CD4-positive, CD25-positive, alpha-beta regulatory T cell (primary cell): ENCODE data around the gene CRELD2. TPM values are rescaled to one million over a fixed set of nuclear protein-coding genes. Genes with fewer than 3 reads are reported as not detected.

Experiments used
- ATAC-seq, 2 donors: fragments of 150-1000 bp; cut with Tn5 transposase; one replicate each; pipeline ENCODE4 v1.10.0; 2021; ENCODE audit warnings: low read depth in 2 of 2, moderate number of reproducible peaks in 2 of 2, moderate library complexity in 1 of 2
- DNase-seq, 3 donors: peaks; one replicate each; pipeline versions ENCODE4 v3.0.0 to v3.0.0-alpha.2; 2012 to 2022; ENCODE audit warnings: mixed read lengths in 1 of 3
- H3K27ac ChIP-seq: one replicate; pipeline ENCODE4 v1.7.0; 2013; ENCODE audit warnings: mild to moderate bottlenecking, low read length; ENCODE audit not compliant: insufficient read depth, poor library complexity, severe bottlenecking
- H3K27me3 ChIP-seq: one replicate; pipeline ENCODE4 v1.7.0; 2013; ENCODE audit warnings: low read length; ENCODE audit not compliant: control insufficient read depth, insufficient read depth
- H3K36me3 ChIP-seq: one replicate; pipeline ENCODE4 v1.7.0; 2013; ENCODE audit warnings: mild to moderate bottlenecking, low read length, moderate library complexity; ENCODE audit not compliant: control insufficient read depth, insufficient read depth
- H3K4me1 ChIP-seq: 2 replicates; pipeline ENCODE4 v1.7.0; 2013; ENCODE audit warnings: mild to moderate bottlenecking, low read length; ENCODE audit not compliant: insufficient read depth, control insufficient read depth, poor library complexity, severe bottlenecking
- H3K4me3 ChIP-seq: one replicate; pipeline ENCODE4 v1.7.0; 2013; ENCODE audit warnings: low read depth, mild to moderate bottlenecking, low read length, moderate library complexity
- H3K9me3 ChIP-seq, 2 experiments: 1 replicate in 1 of 2; 2 replicates in 1 of 2; pipeline ENCODE4 v1.7.0; 2013; ENCODE audit warnings: low read length in 2 of 2, mild to moderate bottlenecking in 1 of 2, moderate library complexity in 1 of 2; ENCODE audit not compliant: control insufficient read depth in 2 of 2
- H3K27ac Mint-ChIP-seq, 3 donors: one replicate each; pipeline ENCODE4 v1.8.0; 2020 to 2022; ENCODE audit warnings: mild to moderate bottlenecking in 3 of 3, mixed read lengths in 3 of 3, moderate library complexity in 2 of 3
- H3K27me3 Mint-ChIP-seq: one replicate; pipeline ENCODE4 v1.8.0; 2022; ENCODE audit warnings: mild to moderate bottlenecking, mixed read lengths
- H3K36me3 Mint-ChIP-seq: one replicate; pipeline ENCODE4 v1.8.0; 2020; ENCODE audit warnings: mixed read lengths
- H3K4me1 Mint-ChIP-seq, 4 donors: one replicate each; pipeline ENCODE4 v1.8.0; 2020 to 2022; ENCODE audit warnings: mixed read lengths in 4 of 4, mild to moderate bottlenecking in 1 of 4
- H3K4me3 Mint-ChIP-seq, 4 donors: one replicate each; pipeline ENCODE4 v1.8.0; 2020 to 2022; ENCODE audit warnings: mild to moderate bottlenecking in 4 of 4, mixed read lengths in 4 of 4, moderate library complexity in 3 of 4
- H3K9me3 Mint-ChIP-seq, 7 donors: one replicate each; pipeline ENCODE4 v1.8.0; 2020 to 2022; ENCODE audit warnings: mixed read lengths in 7 of 7, mild to moderate bottlenecking in 3 of 7, moderate library complexity in 2 of 7
- polyA plus RNA-seq, 4 donors: library from polyadenylated mRNA; unstranded; fragments of 300-500 nt; fragmentation: Illumina TruSeq; gene quantifications; one replicate each; pipeline ENCODE4 v1.2.3, GENCODE V29; 2021
- total RNA-seq: library from RNA; stranded (reverse); gene quantifications from one replicate; pipeline ENCODE4 v1.2.3, GENCODE V29; 2022

The CRELD2 gene
- total and polyA plus RNA-seq, 5 donors from 2014 or later = 22.4 to 38.2 (median 37.8) TPM

DNA sequence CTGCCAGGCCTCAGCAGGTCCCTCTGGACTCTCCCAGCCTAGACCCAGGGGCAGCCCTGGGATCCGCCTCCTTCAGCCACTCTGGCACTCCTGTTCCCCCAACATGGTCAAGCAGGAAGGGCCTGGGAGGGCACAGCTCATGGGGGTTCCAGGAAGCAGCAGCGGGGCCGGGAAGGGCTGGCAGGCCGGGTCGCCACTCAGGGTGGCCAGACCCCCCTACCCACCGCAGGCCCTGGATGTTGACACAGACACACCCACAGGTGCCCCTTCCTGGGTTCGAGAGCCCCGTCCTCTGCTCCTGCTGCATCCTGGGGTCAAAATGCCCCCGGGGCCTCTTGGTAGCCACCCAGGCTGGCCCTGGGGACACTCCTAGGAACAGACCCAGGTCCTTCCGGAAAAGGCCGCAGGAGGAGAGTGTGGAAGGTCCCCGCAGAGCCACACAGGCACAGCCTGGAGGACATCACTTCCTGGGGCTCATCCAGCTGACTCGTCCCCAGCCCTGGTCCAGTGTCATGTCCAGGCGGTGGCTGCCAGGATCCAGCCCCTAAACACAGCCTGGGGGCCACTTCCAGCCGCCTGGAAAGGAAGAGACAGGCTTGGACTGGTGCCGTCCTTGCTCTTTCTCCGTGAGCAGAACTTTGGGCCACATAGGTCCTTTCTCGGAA lies 35.4 kb downstream of the CRELD2 start:
- Histone ChIP-seq H3K27ac (no peak overlapping the region), H3K36me3 (no peaks in the 10 kb centered on the region), H3K4me1 (no peaks in the 10 kb centered on the region), H3K9me3 (no peaks in the 10 kb centered on the region), H3K27me3 (no peaks in the 10 kb centered on the region), H3K4me3 (no peak overlapping the region)
- Mint-ChIP-seq H3K4me3 (no peak overlapping the region), H3K27ac (no peak overlapping the region), H3K4me1 (peaks cover 0 to 1% (median 0%) of the 10 kb centered on the region in 4 donors), H3K9me3 (no peaks in the 10 kb centered on the region), H3K27me3 (peaks cover 2% of the 10 kb centered on the region), H3K36me3 (no peaks in the 10 kb centered on the region)
- DNase-seq = no peak
- no peak for ATAC-seq

DNA sequence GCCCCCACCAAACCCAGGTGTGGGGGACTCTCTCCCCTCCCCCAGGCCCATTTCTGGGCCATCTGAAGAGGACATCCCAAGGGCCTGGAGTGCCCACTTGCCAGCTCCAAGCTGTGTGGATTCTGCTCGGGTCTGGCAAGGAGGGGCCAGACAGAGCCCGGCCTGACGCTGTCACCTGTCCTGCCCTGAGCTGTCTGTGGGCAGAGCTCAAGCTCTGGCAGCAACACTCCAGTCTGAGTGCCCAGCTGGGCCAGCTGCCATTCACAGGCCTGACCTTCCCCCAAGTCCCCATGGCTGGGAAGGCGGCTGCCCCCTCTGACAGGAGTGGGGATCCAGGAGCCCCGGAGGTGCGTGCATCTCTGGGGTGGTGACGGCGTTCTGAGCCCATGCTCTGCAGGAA lies 35.9 kb downstream of the CRELD2 start:
- H3K36me3 Mint-ChIP-seq = no peaks in the 10 kb centered on the region
- H3K36me3 ChIP-seq = no peaks in the 10 kb centered on the region
- ATAC-seq (no peak), DNase-seq (no peak)
- H3K27ac ChIP-seq = no peak overlapping the region
- no peak overlapping the region for H3K4me3 ChIP-seq
- H3K9me3 Mint-ChIP-seq = no peaks in the 10 kb centered on the region
- peaks cover 1% of the 10 kb centered on the region for H3K4me1 ChIP-seq
- peaks cover 0 to 6% (median 0%) of the 10 kb centered on the region in 4 donors for H3K4me1 Mint-ChIP-seq
- H3K9me3 ChIP-seq = no peaks in the 10 kb centered on the region
- H3K27ac Mint-ChIP-seq = no peak overlapping the region
- H3K27me3 Mint-ChIP-seq = peaks cover 5% of the 10 kb centered on the region
- H3K4me3 Mint-ChIP-seq = no peak overlapping the region
- no peaks in the 10 kb centered on the region for H3K27me3 ChIP-seq

GRCh38 chr22:49954991-49955580 lies 36.7 kb downstream of the CRELD2 start:
- Mint-ChIP-seq H3K27ac (no peak overlapping the region), H3K9me3 (no peaks in the 10 kb centered on the region), H3K27me3 (peaks cover 5% of the 10 kb centered on the region), H3K4me3 (no peak overlapping the region), H3K4me1 (peaks cover 0 to 9% (median 0%) of the 10 kb centered on the region in 4 donors), H3K36me3 (no peaks in the 10 kb centered on the region)
- H3K27ac ChIP-seq = no peak overlapping the region
- peaks cover 8% of the 10 kb centered on the region for H3K4me1 ChIP-seq
- ATAC-seq = no peak
- H3K4me3 ChIP-seq = no peak overlapping the region
- H3K36me3 ChIP-seq = no peaks in the 10 kb centered on the region
- no peak for DNase-seq
- no peaks in the 10 kb centered on the region for H3K27me3 ChIP-seq
- H3K9me3 ChIP-seq = no peaks in the 10 kb centered on the region

- Histone ChIP-seq H3K4me1 (peaks cover 9% of the 10 kb centered on the region), H3K4me3 (no peak overlapping the region), H3K27ac (no peak overlapping the region), H3K27me3 (no peaks in the 10 kb centered on the region), H3K9me3 (no peaks in the 10 kb centered on the region), H3K36me3 (no peaks in the 10 kb centered on the region)
- DNase-seq (no peak), ATAC-seq (no peak)
- no peak overlapping the region for H3K27ac Mint-ChIP-seq
- peaks cover 5% of the 10 kb centered on the region for H3K27me3 Mint-ChIP-seq
- H3K4me3 Mint-ChIP-seq = no peak overlapping the region
- H3K9me3 Mint-ChIP-seq = no peaks in the 10 kb centered on the region
- H3K36me3 Mint-ChIP-seq = no peaks in the 10 kb centered on the region
- H3K4me1 Mint-ChIP-seq = peaks cover 0 to 9% (median 0%) of the 10 kb centered on the region in 4 donors
Measured at GRCh38 chr22:49955581-49956417, 37.4 kb downstream of the CRELD2 start.

- Mint-ChIP-seq H3K36me3 (no peaks in the 10 kb centered on the region), H3K27me3 (peaks cover 5% of the 10 kb centered on the region), H3K4me1 (peaks cover 0 to 9% (median 0%) of the 10 kb centered on the region in 4 donors), H3K4me3 (no peak overlapping the region), H3K9me3 (no peaks in the 10 kb centered on the region), H3K27ac (no peak overlapping the region)
- Histone ChIP-seq H3K36me3 (no peaks in the 10 kb centered on the region), H3K4me3 (no peak overlapping the region), H3K27ac (no peak overlapping the region), H3K4me1 (peaks cover 9% of the 10 kb centered on the region), H3K9me3 (no peaks in the 10 kb centered on the region), H3K27me3 (no peaks in the 10 kb centered on the region)
- ATAC-seq (no peak), DNase-seq (no peak)
Measured at GRCh38 chr22:49956418-49956770, 38.0 kb downstream of the CRELD2 start.

- H3K4me1 Mint-ChIP-seq = peaks cover 0 to 9% (median 0%) of the 10 kb centered on the region in 4 donors
Measured at GRCh38 chr22:49956914-49957825, 38.7 kb downstream of the CRELD2 start.

GRCh38 chr22:49957826-49958365 lies 39.5 kb downstream of the CRELD2 start:
- Histone ChIP-seq H3K27me3 (no peaks in the 10 kb centered on the region), H3K9me3 (no peaks in the 10 kb centered on the region), H3K27ac (no peak overlapping the region), H3K36me3 (peaks cover 3% of the 10 kb centered on the region), H3K4me3 (no peak overlapping the region), H3K4me1 (peaks cover 16% of the 10 kb centered on the region)
- H3K4me1 Mint-ChIP-seq = peaks cover 0 to 9% (median 0%) of the 10 kb centered on the region in 4 donors
- no peaks in the 10 kb centered on the region for H3K36me3 Mint-ChIP-seq
- ATAC-seq (no peak), DNase-seq (no peak)
- no peaks in the 10 kb centered on the region for H3K9me3 Mint-ChIP-seq
- peak overlapping the region in 1 of 3 donors; percentile 85 for H3K27ac Mint-ChIP-seq
- H3K27me3 Mint-ChIP-seq = peaks cover 5% of the 10 kb centered on the region
- peak overlapping the region in 3 of 4 donors; percentile 44 to 79 (median 46) for H3K4me3 Mint-ChIP-seq

More at GRCh38 chr22:49956914-49957825, 38.7 kb downstream of the CRELD2 start:
- H3K27ac ChIP-seq = no peak overlapping the region
- H3K27me3 ChIP-seq = no peaks in the 10 kb centered on the region
- Mint-ChIP-seq H3K9me3 (no peaks in the 10 kb centered on the region), H3K27ac (peak overlapping the region in 1 of 3 donors; percentile 32), H3K27me3 (peaks cover 5% of the 10 kb centered on the region), H3K36me3 (no peaks in the 10 kb centered on the region), H3K4me3 (peak overlapping the region in 2 of 4 donors; percentile 3 to 73)
- peaks cover 9% of the 10 kb centered on the region for H3K4me1 ChIP-seq
- DNase-seq = no peak
- H3K9me3 ChIP-seq = no peaks in the 10 kb centered on the region
- H3K36me3 ChIP-seq = no peaks in the 10 kb centered on the region
- H3K4me3 ChIP-seq = no peak overlapping the region
- ATAC-seq = no peak
